ENCODE measurements around the gene KDM6B. TPM values are rescaled to one million over a fixed set of nuclear protein-coding genes. Genes with fewer than 3 reads are reported as not detected.

The KDM6B gene
- total RNA-seq, 1 donor from 2014 or later = 52.9 TPM

- Mint-ChIP-seq H3K27ac (ENCODE audit: unreplicated experiment) (no peak overlapping the region), H3K27me3 (ENCODE audit: unreplicated experiment) (peaks cover 20% of the 10 kb centered on the region), H3K4me1 (ENCODE audit: unreplicated experiment) (no peaks in the 10 kb centered on the region), H3K4me3 (ENCODE audit: unreplicated experiment) (no peak overlapping the region), H3K36me3 (ENCODE audit: unreplicated experiment) (no peaks in the 10 kb centered on the region), H3K9me3 (ENCODE audit: unreplicated experiment) (no peaks in the 10 kb centered on the region)
- TF ChIP-seq, protein P1, sequence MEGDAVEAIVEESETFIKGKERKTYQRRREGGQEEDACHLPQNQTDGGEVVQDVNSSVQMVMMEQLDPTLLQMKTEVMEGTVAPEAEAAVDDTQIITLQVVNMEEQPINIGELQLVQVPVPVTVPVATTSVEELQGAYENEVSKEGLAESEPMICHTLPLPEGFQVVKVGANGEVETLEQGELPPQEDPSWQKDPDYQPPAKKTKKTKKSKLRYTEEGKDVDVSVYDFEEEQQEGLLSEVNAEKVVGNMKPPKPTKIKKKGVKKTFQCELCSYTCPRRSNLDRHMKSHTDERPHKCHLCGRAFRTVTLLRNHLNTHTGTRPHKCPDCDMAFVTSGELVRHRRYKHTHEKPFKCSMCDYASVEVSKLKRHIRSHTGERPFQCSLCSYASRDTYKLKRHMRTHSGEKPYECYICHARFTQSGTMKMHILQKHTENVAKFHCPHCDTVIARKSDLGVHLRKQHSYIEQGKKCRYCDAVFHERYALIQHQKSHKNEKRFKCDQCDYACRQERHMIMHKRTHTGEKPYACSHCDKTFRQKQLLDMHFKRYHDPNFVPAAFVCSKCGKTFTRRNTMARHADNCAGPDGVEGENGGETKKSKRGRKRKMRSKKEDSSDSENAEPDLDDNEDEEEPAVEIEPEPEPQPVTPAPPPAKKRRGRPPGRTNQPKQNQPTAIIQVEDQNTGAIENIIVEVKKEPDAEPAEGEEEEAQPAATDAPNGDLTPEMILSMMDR (IDR thresholded peaks at IDR 0.05) = no peak
- no peak for DNase-seq (ENCODE audit: extremely low spot score, unreplicated experiment)
Measured at GRCh38 chr17:7794075-7794663, 39.8 kb upstream of the KDM6B start.

GRCh38 chr17:7797976-7798375 lies 36.0 kb upstream of the KDM6B start:
- Mint-ChIP-seq H3K27ac (ENCODE audit: unreplicated experiment) (no peak overlapping the region), H3K4me1 (ENCODE audit: unreplicated experiment) (no peaks in the 10 kb centered on the region), H3K9me3 (ENCODE audit: unreplicated experiment) (no peaks in the 10 kb centered on the region), H3K36me3 (ENCODE audit: unreplicated experiment) (no peaks in the 10 kb centered on the region), H3K4me3 (ENCODE audit: unreplicated experiment) (no peak overlapping the region), H3K27me3 (ENCODE audit: unreplicated experiment) (peaks cover 25% of the 10 kb centered on the region)
- DNase-seq (ENCODE audit: extremely low spot score, unreplicated experiment) = no peak
- TF ChIP-seq, protein P1 (IDR thresholded peaks at IDR 0.05) = no peak

GRCh38 chr17:7798839-7799238 lies 35.2 kb upstream of the KDM6B start:
- Mint-ChIP-seq H3K27ac (ENCODE audit: unreplicated experiment) (no peak overlapping the region), H3K9me3 (ENCODE audit: unreplicated experiment) (no peaks in the 10 kb centered on the region), H3K27me3 (ENCODE audit: unreplicated experiment) (peaks cover 20% of the 10 kb centered on the region), H3K4me1 (ENCODE audit: unreplicated experiment) (no peaks in the 10 kb centered on the region), H3K4me3 (ENCODE audit: unreplicated experiment) (no peak overlapping the region), H3K36me3 (ENCODE audit: unreplicated experiment) (no peaks in the 10 kb centered on the region)
- TF ChIP-seq, protein P1 (IDR thresholded peaks at IDR 0.05) = no peak
- DNase-seq (ENCODE audit: extremely low spot score, unreplicated experiment) = no peak

- Mint-ChIP-seq H3K27me3 (ENCODE audit: unreplicated experiment) (peaks cover 28% of the 10 kb centered on the region), H3K9me3 (ENCODE audit: unreplicated experiment) (no peaks in the 10 kb centered on the region), H3K4me1 (ENCODE audit: unreplicated experiment) (no peaks in the 10 kb centered on the region), H3K36me3 (ENCODE audit: unreplicated experiment) (no peaks in the 10 kb centered on the region), H3K4me3 (ENCODE audit: unreplicated experiment) (no peak overlapping the region), H3K27ac (ENCODE audit: unreplicated experiment) (no peak overlapping the region)
- DNase-seq (ENCODE audit: extremely low spot score, unreplicated experiment) = no peak
- TF ChIP-seq, protein P1 (IDR thresholded peaks at IDR 0.05) = no peak
Measured at GRCh38 chr17:7803981-7804380, 30.0 kb upstream of the KDM6B start.

DNA sequence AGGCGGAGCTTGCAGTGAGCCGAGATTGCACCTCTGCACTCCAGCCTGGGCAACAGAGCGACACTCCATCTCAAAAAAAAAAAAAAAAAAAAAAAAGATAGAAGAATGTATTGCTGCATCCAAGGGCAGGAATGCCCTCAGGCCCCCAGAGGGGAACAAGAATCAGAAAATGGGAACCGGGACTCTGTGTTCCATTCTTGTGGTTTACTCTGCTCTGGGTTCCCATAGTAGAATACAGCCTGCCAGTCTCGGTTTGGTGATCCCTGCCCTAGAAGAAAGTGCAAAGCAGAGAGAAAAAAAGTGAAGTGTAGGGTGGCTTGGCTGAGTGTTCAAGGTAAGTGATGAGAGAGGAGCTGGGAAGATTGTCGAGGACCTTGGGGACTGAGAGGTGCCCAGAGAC lies 27.4 kb upstream of the KDM6B start:
- Mint-ChIP-seq H3K9me3 (ENCODE audit: unreplicated experiment) (no peaks in the 10 kb centered on the region), H3K36me3 (ENCODE audit: unreplicated experiment) (peaks cover 3% of the 10 kb centered on the region), H3K4me3 (ENCODE audit: unreplicated experiment) (no peak overlapping the region), H3K27me3 (ENCODE audit: unreplicated experiment) (peaks cover 41% of the 10 kb centered on the region), H3K4me1 (ENCODE audit: unreplicated experiment) (no peaks in the 10 kb centered on the region), H3K27ac (ENCODE audit: unreplicated experiment) (no peak overlapping the region)
- no peak for DNase-seq (ENCODE audit: extremely low spot score, unreplicated experiment)
- TF ChIP-seq, protein P1 (IDR thresholded peaks at IDR 0.05) = no peak

Data from osteocyte (in vitro differentiated cells).